Measurements from ENCODE around the gene SELENOW.
"Not testable (repeated sequence)": the region's sequence is repeated elsewhere in the genome, so short reads cannot be mapped to it uniquely, and the experiment has no call there.

The SELENOW gene

GRCh38 chr19:47778049-47778953 lies at the start of gene SELENOW:
TSS of gene SELENOW (plus strand) at chr19:47778703. CDS start at chr19:47778786, 83 bp downstream.
- peak; percentile 77 for DNase-seq

GRCh38 chr19:47729468-47729798 lies 49.1 kb upstream of the SELENOW start:
- no peak for DNase-seq

DNA sequence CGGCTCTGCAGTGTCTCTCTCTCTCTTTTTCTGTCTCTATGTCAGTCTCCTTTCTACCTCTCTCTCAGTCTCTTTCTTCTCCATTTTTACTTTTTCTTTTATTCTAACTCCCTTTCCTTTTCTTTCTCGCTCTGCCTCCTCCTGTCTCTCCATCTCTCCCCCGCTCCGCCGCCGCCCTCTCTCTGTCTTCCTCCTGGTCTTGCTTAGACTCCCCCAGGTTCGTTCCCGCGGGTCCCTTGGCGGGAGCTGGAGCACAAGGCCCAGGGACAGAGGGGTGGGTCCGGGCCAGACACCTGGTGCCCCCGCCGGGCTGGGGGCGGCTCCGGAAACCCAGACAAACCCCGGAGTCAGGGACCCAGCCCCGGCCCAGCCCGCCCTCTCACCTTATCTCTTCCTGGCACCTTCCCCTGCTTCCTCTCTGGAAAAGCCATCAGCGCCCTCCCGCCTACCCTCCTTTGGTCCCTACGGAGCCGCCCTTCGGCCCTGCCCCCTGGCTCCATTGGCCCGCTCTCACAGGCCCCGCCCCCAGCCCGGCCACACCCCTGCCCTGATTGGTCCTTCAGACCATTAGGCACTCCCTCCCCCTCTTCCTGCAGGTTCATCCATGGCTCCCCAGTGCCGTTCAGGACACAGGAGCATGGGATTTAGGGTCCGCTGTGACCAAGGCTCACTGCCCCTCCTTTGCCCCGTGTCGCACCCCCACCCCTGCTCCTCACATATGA lies 48.5 kb upstream of the SELENOW start:
- no peak for DNase-seq

DNA sequence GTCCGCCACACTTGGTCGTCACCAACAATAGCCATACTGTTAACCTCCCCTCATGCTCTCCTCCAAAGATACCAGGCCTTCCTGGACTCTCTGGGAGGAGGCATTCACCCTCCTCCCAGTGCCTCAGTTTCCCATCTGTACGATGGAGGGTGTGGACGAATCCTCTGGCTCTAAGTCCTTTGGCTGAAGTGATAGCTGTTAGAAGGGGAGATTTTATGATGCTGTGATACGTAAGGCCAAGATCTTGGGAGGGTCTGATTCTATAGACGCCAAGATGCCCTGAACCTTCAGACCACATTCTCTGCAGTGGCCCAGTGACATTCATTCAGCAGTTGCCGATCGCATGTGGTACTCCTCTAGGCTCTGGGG lies 48.0 kb upstream of the SELENOW start:
- DNase-seq, result no peak

DNA sequence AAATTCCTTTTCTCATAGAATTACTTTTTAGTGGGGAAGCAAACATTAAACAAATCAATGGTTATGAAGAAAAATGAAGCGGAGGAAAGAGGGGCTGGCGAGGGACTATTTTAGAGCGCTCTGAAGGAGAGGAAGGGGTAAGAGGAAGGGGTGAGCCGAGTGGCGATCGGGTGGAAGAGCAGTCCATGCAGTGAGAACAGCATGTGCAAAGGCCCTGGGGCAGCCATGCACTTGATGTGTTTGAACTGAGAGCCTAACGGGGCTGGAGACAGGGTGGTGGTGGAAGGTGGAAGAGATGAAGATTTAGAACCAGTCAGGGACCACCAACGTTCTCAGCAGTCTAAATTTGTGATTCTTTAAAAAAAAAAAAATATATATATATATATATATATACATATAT lies 47.6 kb upstream of the SELENOW start:
- no peak for DNase-seq

GRCh38 chr19:47735131-47735530 lies 43.4 kb upstream of the SELENOW start:
- no peak for DNase-seq

GRCh38 chr19:47740866-47741519 lies 37.5 kb upstream of the SELENOW start:
- no peak for DNase-seq

DNA sequence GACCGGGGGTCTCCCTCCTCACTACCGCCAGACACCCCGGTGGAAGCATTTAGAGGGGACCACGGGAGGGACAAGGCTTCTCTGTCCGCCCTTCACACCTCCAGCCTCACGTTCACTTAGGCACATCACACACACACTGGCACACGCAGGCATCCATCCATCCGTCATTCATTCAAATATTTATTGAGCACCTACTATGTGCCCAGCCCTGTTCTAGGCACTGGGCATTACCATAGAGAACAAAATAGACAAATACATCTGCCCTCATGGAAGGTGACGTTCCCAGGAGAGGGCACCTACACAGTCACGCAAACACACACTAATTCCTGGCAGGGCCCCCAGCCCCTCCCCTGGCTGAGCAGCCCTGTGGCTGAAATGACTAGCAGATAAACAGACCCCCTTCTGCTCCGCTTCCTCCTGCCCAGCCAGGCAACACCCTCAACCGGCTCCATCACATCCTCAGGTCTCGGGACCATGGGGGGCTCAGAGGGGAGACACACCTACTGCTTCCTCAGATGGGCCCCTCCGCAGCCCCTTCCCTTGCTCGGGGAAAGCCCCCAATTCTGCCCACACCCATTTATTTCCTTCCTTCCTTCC lies 36.9 kb upstream of the SELENOW start:
- no peak for DNase-seq

DNA sequence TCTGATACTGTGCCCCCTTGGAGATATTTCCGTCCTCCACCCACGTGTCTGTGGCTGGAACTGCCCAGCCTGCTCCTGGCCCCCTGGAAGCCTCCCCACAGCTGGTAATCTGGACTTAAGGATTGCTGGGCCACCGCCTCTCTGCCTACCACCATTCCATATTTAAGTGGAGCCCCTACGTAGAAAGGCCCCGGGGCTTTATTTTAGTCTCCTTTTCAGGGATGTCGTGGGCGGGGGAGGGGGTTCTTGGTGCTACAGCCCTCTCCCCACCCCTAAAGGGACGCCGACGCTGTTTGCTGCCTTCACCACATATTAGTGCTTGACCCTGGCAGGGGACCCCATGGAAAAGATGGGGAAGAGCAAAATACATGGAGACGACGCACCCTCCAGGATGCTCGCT lies 35.9 kb upstream of the SELENOW start:
- DNase-seq, result no peak

DNA sequence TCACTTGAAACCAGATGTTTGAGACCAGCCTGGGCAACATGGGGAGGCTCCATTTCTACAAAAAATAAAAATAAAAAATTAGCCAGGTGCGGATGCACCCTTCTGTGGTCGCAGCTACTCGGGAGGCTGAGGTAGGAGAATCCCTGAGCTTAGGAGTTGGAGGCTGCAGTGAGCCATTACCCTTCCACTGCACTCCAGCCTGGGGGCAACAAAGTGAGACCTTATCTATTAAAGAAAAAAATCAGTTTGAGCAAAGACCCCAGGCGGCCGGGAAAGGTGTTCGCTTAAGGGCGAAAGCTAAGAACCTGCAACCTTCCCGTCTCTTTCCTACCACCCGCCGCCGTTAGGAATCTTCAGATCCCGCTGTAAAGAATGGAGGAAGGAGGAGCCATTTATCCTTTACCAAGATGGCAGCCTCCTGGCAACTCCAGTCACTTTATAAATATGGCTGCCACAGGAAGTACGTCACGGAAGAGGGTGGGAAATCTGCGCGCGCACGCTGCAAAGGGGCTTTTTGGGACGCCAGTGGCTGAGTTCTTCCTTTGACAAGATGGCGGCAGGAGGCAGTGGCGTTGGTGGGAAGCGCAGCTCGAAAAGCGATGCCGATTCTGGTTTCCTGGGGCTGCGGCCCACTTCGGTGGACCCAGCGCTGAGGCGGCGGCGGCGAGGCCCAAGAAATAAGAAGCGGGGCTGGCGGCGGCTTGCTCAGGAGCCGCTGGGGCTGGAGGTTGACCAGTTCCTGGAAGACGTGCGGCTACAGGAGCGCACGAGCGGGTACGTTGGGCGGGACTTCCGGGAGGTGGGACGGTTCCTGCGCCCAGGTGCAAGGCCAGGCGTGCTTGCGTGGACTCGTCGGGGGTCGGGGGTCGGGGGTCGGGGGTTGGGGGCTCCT lies 33.2 kb upstream of the SELENOW start, which contains the start of gene NOP53:
Gene NOP53 (plus strand): TSS at position 537 of the 892 bp plus-strand sequence. CDS start 14 bp downstream, at position 551.
- DNase-seq, result peak; percentile 96

DNA sequence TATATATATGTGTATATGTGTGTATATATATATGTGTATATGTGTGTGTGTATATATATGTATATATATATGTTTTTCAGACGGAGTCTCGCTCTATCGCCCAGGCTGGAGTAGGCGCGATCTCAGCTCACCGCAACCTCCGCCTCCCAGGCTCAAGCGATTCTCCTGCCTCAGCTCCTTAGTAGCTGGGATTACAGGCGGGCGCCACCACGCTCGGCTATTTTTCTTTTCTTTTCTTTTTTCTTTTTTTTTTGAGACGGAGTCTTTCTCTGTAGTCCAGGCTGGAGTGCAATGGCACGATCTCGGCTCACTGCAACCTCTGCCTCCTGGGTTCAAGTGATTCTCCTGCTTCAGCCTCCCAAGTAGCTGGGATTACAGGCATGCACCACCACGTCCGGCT lies 32.4 kb upstream of the SELENOW start:
- not testable (repeated sequence) for DNase-seq

DNA sequence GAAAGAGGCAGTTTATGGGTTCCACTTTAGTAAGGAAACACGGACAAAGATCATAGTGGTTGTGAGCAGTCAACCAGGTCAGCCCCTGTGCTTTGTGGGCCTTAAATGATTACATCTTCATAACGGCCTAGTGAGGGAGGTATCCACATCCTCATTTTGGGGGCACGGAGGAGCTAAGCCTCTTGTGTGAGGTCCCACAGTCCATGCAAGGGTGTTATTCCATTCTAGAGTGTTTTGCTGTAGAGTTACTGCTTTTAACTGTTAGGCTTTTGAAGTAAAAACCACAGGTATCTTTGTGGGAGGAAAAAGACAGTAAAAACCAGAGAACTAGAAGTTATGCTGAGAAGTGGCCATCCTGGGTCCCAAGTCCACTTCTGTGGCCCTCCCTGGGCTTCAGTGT lies 29.2 kb upstream of the SELENOW start:
- no peak for DNase-seq

DNA sequence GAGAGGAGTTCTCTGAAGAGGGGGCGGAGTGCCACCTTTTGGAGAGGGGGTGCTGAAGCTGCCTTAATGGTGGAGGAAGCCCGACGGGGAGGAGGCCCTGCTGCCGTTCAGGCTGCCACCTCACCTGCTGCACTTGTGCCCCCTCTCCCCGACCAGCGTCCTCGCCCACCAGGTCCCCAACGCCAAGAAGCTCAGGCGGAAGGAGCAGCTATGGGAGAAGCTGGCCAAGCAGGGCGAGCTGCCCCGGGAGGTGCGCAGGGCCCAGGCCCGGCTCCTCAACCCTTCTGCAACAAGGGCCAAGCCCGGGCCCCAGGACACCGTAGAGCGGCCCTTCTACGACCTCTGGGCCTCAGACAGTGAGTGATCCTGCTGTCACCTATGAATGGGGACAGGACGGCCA lies 27.8 kb upstream of the SELENOW start:
- no peak for DNase-seq

DNA sequence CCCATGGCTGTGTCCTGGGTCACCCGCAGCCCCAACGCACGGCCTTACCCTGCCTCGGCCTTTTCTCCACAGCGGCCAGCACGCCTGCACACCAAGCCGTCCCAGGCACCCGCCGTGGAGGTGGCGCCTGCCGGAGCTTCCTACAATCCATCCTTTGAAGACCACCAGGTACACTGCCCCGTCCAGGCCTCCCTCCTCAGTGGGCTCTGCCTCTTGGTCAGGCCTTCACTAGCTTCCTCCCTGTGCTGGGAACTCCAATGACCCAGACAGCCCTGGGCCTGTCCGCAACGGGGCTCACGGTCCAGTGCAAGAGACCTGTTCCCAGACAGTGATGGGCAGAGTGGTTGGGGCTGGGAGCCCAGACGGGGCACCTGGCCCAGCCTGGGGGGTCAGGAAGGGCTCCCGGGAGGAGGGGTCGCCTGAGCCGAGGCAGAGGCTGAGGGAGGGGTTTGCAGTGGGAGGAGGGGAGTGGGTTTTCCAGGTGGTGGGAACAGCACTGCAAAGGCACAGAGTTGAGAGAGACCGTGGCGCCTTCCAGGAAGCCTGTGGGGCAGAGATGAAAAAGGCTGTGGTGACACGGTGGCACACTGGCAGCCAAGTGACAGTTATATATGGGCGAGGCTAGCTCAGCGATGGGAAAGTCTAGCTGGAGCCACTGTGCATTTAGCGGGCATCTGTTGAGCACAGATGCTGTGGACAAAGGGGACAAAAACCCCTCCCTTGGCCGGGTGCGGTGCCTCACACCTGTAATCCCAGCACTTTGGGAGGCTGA lies 25.9 kb upstream of the SELENOW start:
- no peak for DNase-seq

GRCh38 chr19:47754206-47755064 lies 24.1 kb upstream of the SELENOW start:
- no peak for DNase-seq

- no peak for DNase-seq
These were observed 23.3 kb upstream of the SELENOW start for GRCh38 chr19:47755065-47755761.

DNA sequence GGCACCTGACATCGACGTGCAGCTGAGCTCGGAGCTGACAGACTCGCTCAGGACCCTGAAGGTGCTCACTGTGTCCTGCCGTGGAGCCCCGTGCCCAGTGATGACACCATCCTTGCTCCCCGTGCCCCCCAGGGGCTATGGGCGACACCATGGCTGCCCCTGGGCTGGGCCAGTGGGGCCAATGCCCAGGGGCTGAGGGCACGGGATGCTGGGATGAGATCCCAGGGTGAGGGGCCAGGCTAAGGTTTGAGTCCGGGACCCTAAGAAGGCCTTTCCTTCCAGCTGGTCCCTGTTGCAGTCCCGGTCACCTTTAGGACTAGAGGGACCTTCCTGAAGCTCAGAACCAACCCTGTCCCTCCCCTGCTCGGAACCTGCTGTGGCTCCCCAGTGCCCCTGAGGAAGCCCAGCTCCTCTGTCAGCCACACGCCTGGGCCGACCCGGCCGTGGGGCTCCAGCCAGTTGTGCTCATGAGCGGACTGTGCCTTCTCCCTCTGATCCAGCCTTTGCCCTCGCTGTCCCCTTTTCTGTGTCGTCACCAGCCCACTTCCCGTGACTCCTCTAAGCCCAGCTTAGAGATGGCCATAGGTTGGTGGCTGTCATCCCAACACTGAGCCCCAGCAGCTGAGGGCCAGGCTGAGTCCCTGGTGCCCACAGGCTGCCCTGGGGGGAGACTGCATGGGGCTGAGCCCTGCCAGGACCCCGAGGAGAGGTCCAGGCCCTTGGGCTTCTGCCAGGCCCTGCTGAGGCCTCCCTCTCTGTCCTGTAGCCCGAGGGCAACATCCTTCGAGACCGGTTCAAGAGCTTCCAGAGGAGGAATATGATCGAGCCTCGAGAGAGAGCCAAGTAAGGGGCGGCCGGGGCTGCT lies 22.5 kb upstream of the SELENOW start:
- no peak for DNase-seq

- DNase-seq, result no peak
These were observed 21.9 kb upstream of the SELENOW start for GRCh38 chr19:47756627-47756929.
